22Rv1 (cell line): ENCODE measurements around the gene LMBR1.

ENCODE experiments used
- H3K27ac ChIP-seq: fragments of 450-650 bp; 2 replicates; pipeline ENCODE4 v1.5.1; 2017
- ZFX ChIP-seq: fragments of 450-650 bp; IDR thresholded peaks from 2 replicates; pipeline ENCODE4 v1.6.1; 2017; ENCODE audit warnings: antibody characterized with exemption, borderline replicate concordance
- TF ChIP-seq, protein P1 (sequence below): fragments of 450-650 bp; IDR thresholded peaks from 2 replicates; pipeline ENCODE4 v1.5.1; 2017; ENCODE audit warnings: mild to moderate bottlenecking

Gene LMBR1

GRCh38 chr7:156783864-156784263, 109.1 kb downstream of the LMBR1 start:
- TF ChIP-seq, protein P1, sequence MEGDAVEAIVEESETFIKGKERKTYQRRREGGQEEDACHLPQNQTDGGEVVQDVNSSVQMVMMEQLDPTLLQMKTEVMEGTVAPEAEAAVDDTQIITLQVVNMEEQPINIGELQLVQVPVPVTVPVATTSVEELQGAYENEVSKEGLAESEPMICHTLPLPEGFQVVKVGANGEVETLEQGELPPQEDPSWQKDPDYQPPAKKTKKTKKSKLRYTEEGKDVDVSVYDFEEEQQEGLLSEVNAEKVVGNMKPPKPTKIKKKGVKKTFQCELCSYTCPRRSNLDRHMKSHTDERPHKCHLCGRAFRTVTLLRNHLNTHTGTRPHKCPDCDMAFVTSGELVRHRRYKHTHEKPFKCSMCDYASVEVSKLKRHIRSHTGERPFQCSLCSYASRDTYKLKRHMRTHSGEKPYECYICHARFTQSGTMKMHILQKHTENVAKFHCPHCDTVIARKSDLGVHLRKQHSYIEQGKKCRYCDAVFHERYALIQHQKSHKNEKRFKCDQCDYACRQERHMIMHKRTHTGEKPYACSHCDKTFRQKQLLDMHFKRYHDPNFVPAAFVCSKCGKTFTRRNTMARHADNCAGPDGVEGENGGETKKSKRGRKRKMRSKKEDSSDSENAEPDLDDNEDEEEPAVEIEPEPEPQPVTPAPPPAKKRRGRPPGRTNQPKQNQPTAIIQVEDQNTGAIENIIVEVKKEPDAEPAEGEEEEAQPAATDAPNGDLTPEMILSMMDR: no peak
- TF ChIP-seq ZFX: no peak

GRCh38 chr7:156781972-156782371, 111.0 kb downstream of the LMBR1 start:
- TF ChIP-seq, protein P1: no peak
- no peak for TF ChIP-seq ZFX
- no peak overlapping the region for H3K27ac ChIP-seq

More at GRCh38 chr7:156783864-156784263, 109.1 kb downstream of the LMBR1 start:
- H3K27ac ChIP-seq: no peak overlapping the region

DNA sequence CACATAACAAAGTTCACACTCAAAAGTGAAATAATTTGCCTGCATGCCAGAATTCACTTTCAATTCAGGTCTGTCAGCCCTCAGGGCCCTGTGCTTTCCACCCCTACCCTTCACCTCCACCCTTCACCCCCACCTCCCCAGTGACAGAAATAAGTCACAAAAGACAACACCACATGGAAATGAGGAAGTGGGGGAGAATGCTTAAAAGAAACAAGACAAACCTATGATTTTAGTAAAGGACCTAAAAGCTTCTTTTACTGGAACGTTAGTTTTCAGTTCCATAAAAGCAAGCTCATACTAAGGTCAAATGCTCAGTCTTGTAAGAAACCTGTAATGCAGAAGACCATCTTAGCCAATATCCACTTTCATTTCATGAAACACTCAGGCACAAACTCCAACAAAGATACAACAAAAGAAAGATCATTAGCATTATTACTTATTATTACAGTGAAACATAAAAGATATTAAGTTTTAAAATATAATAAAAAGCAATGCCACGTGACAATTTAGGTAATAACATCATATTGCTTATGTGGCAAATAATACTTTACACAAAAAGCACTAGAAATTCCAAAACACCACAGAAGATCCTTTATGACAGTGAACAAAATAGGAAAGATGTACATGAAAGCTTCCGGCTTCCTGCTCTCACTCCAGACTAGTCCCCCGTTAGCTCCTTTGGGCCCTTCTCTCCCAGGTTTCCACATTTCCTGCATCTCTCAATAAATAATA, 112.1 kb downstream of the LMBR1 start:
- no peak overlapping the region for H3K27ac ChIP-seq

DNA sequence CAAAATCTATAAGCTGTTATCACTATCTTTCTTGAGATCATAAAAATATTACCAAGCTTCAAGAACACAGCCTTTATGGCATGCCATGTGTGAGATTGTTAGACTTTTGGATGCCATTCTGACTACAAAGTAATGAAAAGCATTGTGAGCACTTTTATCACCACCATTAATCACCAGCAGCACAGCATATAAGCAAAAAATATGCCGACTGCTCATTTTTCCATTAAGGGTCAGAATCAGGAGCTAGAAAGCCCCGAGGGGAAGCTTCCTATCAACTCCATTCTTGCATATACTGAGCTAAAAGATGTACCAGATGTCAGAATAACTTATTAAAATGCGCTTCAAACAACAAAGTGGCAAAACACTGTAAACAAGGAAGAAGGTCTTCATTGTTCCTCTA, 114.3 kb downstream of the LMBR1 start:
- TF ChIP-seq, protein P1: no peak
- TF ChIP-seq ZFX: no peak

More for the DNA sequence above, 112.1 kb downstream of the LMBR1 start:
- no peak for TF ChIP-seq ZFX
- TF ChIP-seq, protein P1: no peak

GRCh38 chr7:156778201-156778600, 114.8 kb downstream of the LMBR1 start:
- no peak overlapping the region for H3K27ac ChIP-seq
- no peak for TF ChIP-seq ZFX
- TF ChIP-seq, protein P1: peak; percentile 22

More for the DNA sequence above, 114.3 kb downstream of the LMBR1 start:
- H3K27ac ChIP-seq: no peak overlapping the region

GRCh38 chr7:156777364-156778069, 115.5 kb downstream of the LMBR1 start:
- TF ChIP-seq, protein P1: no peak
- no peak for TF ChIP-seq ZFX
- H3K27ac ChIP-seq: no peak overlapping the region

DNA sequence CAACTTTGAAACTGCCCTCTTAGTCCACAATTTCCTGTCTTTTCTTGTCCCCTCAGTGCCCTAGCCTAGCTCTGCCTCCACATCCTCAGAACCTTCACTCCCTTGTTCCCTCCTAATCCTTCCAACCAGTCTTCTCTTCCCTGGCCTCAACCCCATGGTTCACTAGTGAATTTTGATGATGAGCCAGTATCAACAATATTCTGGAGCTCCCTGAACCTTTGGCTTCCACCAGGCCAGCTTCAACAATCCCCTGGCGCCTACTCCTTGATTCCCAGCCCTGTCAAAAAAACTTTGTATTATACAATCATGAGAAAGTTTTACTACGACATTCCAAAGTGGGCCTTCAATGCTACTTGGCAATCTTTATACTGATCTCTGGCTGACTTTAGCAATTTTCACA, 116.5 kb downstream of the LMBR1 start:
- TF ChIP-seq ZFX: no peak
- TF ChIP-seq, protein P1: no peak
- no peak overlapping the region for H3K27ac ChIP-seq
